Measurements from ENCODE around the gene SLC28A1. TPM values are rescaled to one million over a fixed set of nuclear protein-coding genes. Genes with fewer than 3 reads are reported as not detected.

Gene SLC28A1
- total and polyA plus RNA-seq, 2 of the 4 experiments (the other 2 are of a cell fraction) = not detected

DNA sequence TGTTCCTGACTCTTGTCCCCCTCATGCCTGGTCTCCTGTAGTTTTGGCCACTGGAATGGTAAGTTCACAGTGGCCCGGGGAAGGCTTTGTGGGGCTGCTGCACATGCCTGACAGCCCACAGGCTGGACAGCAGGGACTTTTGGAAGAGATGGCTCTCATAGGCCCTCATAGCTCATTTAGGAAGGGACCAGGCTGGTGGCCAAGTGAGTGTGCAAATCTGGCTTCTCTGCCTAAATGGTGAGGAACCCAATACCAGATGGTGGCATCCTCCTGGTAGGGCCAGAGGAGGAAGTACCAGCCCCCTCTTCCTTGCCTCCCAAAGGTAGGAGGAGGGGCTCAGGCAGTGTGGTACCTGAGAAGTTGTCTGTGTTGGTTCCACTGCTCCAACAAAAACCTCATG, 41.7 kb upstream of the SLC28A1 start:
- H4K20me1 ChIP-seq (ENCODE audit: insufficient read depth, low read length) = no peaks in the 10 kb centered on the region
- peaks cover 4% of the 10 kb centered on the region for H3K27me3 ChIP-seq (ENCODE audit: control insufficient read depth, insufficient read depth, low read length)
- H2BK5ac ChIP-seq (ENCODE audit: low read depth, low read length, poor library complexity, severe bottlenecking) = no peak overlapping the region
- H3K14ac ChIP-seq (replicated peaks; ENCODE audit: low read depth, low read length) = no peak overlapping the region
- H2AFZ ChIP-seq (replicated peaks; ENCODE audit: low read length, poor library complexity) = no peak overlapping the region
- peaks cover 3% of the 10 kb centered on the region; the same call in 1 of the 2 replicates for H3K9me3 ChIP-seq (ENCODE audit: control insufficient read depth, insufficient read depth, low read length)
- no peak for ATAC-seq (ENCODE audit: low read depth)
- no peak overlapping the region for H2BK15ac ChIP-seq (ENCODE audit: low read depth, low read length)
- no peak overlapping the region for H3K4ac ChIP-seq (ENCODE audit: low read depth, low read length)
- no peak for DNase-seq
- dilution Hi-C loops (cut with HindIII; ENCODE audit: low sequenced_read_pairs, unreplicated experiment) (no loop called here), intact Hi-C loops (cut with micrococcal nuclease) (no loop called here), in situ Hi-C loops (cut with MboI; ENCODE audit: low sequenced_read_pairs) (no loop called here)
- H3K56ac ChIP-seq (ENCODE audit: extremely low read depth, insufficient read depth, low read length) = no peak overlapping the region
- no peak overlapping the region for H3K4me3 ChIP-seq (ENCODE audit: insufficient read depth, low read depth, low read length)
- no peak overlapping the region for H4K8ac ChIP-seq (ENCODE audit: low read depth in 2 of 2, low read length in 2 of 2)
- no peak overlapping the region for H3K18ac ChIP-seq (ENCODE audit: low read depth, low read length)
- H2AK9ac ChIP-seq (replicated peaks; ENCODE audit: low read depth, low read length, poor library complexity) = no peak overlapping the region
- no peak overlapping the region for H2AK5ac ChIP-seq (ENCODE audit: low read depth, low read length)
- H3K79me1 ChIP-seq (ENCODE audit: low read depth in 1 of 2, low read length in 2 of 2) = no peaks in the 10 kb centered on the region
- TF ChIP-seq FOS (IDR thresholded peaks at IDR 0.05; ENCODE audit: low read depth, low read length) (no peak), USF2 (IDR thresholded peaks at IDR 0.05; ENCODE audit: low read depth, low read length) (no peak), SMC3 (IDR thresholded peaks at IDR 0.05; ENCODE audit: low read depth, low read length) (no peak), NFE2L2 (IDR thresholded peaks at IDR 0.05; ENCODE audit: low read depth, low read length) (no peak), MAZ (IDR thresholded peaks at IDR 0.05; ENCODE audit: borderline replicate concordance, low read depth, low read length) (no peak), CEBPB (IDR thresholded peaks at IDR 0.05; ENCODE audit: low read depth, low read length) (no peak), POLR2A (IDR thresholded peaks at IDR 0.05; ENCODE audit: low read depth, low read length) (no peak), MXI1 (IDR thresholded peaks at IDR 0.05; ENCODE audit: borderline replicate concordance, low read depth, low read length) (no peak), BHLHE40 (IDR thresholded peaks at IDR 0.05; ENCODE audit: low read depth, low read length) (no peak)
- TF ChIP-seq, protein P1, sequence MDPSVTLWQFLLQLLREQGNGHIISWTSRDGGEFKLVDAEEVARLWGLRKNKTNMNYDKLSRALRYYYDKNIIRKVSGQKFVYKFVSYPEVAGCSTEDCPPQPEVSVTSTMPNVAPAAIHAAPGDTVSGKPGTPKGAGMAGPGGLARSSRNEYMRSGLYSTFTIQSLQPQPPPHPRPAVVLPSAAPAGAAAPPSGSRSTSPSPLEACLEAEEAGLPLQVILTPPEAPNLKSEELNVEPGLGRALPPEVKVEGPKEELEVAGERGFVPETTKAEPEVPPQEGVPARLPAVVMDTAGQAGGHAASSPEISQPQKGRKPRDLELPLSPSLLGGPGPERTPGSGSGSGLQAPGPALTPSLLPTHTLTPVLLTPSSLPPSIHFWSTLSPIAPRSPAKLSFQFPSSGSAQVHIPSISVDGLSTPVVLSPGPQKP (IDR thresholded peaks at IDR 0.05; ENCODE audit: borderline replicate concordance, low read depth, low read length) = no peak
- TF ChIP-seq, protein P2, sequence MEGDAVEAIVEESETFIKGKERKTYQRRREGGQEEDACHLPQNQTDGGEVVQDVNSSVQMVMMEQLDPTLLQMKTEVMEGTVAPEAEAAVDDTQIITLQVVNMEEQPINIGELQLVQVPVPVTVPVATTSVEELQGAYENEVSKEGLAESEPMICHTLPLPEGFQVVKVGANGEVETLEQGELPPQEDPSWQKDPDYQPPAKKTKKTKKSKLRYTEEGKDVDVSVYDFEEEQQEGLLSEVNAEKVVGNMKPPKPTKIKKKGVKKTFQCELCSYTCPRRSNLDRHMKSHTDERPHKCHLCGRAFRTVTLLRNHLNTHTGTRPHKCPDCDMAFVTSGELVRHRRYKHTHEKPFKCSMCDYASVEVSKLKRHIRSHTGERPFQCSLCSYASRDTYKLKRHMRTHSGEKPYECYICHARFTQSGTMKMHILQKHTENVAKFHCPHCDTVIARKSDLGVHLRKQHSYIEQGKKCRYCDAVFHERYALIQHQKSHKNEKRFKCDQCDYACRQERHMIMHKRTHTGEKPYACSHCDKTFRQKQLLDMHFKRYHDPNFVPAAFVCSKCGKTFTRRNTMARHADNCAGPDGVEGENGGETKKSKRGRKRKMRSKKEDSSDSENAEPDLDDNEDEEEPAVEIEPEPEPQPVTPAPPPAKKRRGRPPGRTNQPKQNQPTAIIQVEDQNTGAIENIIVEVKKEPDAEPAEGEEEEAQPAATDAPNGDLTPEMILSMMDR (conservative IDR thresholded peaks at IDR 0.05; ENCODE audit: low read depth, low read length) = no peak
- CTCF ChIA-PET = no interaction called here
- H3K4me2 ChIP-seq (ENCODE audit: low read depth, low read length) = no peak overlapping the region
- H4K5ac ChIP-seq (ENCODE audit: low read depth, low read length) = no peak overlapping the region
- BruUV-seq (replicated peaks) = no TSS peak
- no peak overlapping the region for H2BK20ac ChIP-seq (ENCODE audit: low read depth, low read length)
- H3K4me1 ChIP-seq (ENCODE audit: control insufficient read depth, insufficient read depth, low read length) = peaks cover 1% of the 10 kb centered on the region; the same call in 1 of the 2 replicates
- H3K27ac ChIP-seq (ENCODE audit: insufficient read depth, low read length) = no peak overlapping the region
- H4K91ac ChIP-seq (ENCODE audit: insufficient read depth, low read depth, low read length) = no peak overlapping the region
- POLR2A ChIA-PET (ENCODE audit: unreplicated experiment) = no interaction called here
- H3K23ac ChIP-seq (ENCODE audit: low read depth, low read length) = no peak overlapping the region
- no peak overlapping the region for H3K9ac ChIP-seq (ENCODE audit: low read depth, low read length)
- H3K9me1 ChIP-seq (ENCODE audit: insufficient read depth, low read length) = no peaks in the 10 kb centered on the region
- no peak overlapping the region for H2BK120ac ChIP-seq (ENCODE audit: low read depth, low read length)
- WGBS, 2 experiments (ENCODE audit: extremely low coverage in 2 of 2, insufficient read length in 1 of 2) = 100% methylated on average over 1 of the region's 1 CpG; no CpG with 5 or more reads in 1 of the 2 experiments
- no peaks in the 10 kb centered on the region for H3K36me3 ChIP-seq (ENCODE audit: control insufficient read depth, insufficient read depth, low read length)
